Transverse colon (tissue), 4 donors: ENCODE data around the gene PAOX.
A peak's percentile ranks its signal among the peaks of the same experiment; 100 is the strongest.

ENCODE experiments used
- CTCF ChIP-seq, 5 experiments: fragments of 200-600 bp in 3 of 5; fragments of 450-650 bp in 2 of 5; sonication (generic) in 3 of 5; IDR thresholded peaks; 1 replicate in 2 of 5; 2 replicates in 3 of 5; pipeline ENCODE4 v1.5.1; 2016 to 2017; ENCODE audit warnings: antibody characterized with exemption in 5 of 5, inconsistent platforms in 3 of 5, mild to moderate bottlenecking in 2 of 5, moderate library complexity in 1 of 5
- POLR2AphosphoS5 ChIP-seq, 3 donors: sonication (generic); formaldehyde crosslinking; IDR thresholded peaks; one replicate each; pipeline ENCODE4 v1.6.1; 2016; ENCODE audit warnings: antibody characterized with exemption in 3 of 3

DNA sequence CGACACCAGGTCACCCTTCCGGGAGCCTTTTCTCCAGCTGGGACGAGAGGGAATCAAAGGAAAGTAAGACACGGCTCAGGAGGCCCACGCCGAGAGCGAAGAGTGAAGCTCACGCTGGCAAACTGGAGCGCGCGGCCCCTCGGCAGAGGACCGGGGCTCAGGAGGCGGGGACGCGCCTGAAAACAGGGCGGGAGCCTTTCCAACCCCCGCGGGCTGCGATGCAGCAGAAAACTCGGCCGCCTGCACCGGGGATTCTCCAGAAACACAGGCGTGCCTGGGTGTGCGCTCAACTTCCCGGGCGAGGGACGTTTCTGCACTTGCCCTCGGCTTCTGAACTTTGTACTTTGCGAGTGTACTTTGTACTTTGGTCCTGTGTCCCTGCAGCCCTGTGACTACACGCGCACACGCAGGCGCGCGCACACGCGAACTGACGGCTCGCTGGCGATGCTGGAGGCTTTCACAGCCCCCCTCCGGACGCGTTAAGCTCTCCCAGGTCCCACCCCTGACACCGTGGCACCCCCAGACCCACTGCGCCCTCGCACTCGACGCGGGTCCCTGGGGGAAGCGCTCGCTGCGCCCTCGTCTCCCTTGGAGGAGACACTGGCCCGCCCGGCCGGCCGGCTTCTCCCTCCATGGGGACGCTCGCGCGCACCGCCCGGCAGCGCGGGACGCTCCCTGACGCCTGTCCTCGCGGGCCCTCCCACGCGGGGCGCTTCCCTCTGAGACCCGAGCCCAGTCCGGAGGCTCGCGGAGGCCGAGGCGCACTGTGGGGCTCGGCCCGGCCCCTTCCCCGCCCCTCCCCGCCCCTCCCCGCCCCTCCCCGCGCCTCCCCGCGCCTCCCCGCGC lies 588 bp upstream of the PAOX start:
- TF ChIP-seq CTCF (IDR thresholded peaks at IDR 0.05) (no peak), POLR2AphosphoS5 (IDR thresholded peaks at IDR 0.05) (peak; percentile 2 to 70 (median 46))
